NCI-H1436 treated with DMSO at 0.1 percent for 48 hours (cell line): Measurements from ENCODE around the gene MGAT2.
"Not testable (repeated sequence)": the region's sequence is repeated elsewhere in the genome, so short reads cannot be mapped to it uniquely, and the experiment has no call there.

Experiments used
- DNase-seq: peaks from one replicate; lab custom pipeline; 2025; lab: John Stamatoyannopoulos, UW

MGAT2 gene

DNA sequence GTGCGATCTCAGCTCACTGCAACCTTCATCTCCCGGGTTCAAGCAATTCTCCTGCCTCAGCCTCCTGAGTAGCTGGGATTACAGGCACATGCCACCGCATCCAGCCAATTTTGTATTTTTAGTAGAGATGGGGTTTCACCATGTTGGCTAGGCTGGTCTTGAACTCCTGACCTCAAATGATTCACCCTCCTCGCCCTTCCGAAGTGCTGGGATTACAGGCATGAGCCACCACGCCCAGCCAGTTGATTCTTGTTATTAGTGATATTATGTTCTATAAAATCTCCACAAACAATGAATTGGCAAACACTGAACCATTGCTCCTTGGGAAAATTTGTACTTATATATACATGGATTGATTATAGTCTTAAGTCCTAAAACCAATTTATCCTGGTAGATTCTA is 36.9 kb downstream of the MGAT2 start:
- DNase-seq = not testable (repeated sequence)

GRCh38 chr14:49659526-49660455 is 39.2 kb downstream of the MGAT2 start:
- DNase-seq = no peak

GRCh38 chr14:49670475-49670874 is 49.9 kb downstream of the MGAT2 start:
- DNase-seq = no peak
